Fibroblast of skin of left quadriceps (primary cell): ENCODE data around the gene POLDIP3.

Experiments used
- DNase-seq, 2 experiments: peaks; one replicate each; pipeline ENCODE4 v3.0.0-alpha.2; 2013; ENCODE audit warnings: low read depth in 2 of 2

POLDIP3 gene

GRCh38 chr22:42642806-42643633 lies 28.3 kb upstream of the POLDIP3 start:
- DNase-seq: no peak

GRCh38 chr22:42641801-42642413 lies 27.2 kb upstream of the POLDIP3 start:
- no peak for DNase-seq

GRCh38 chr22:42639541-42640241 lies 25.0 kb upstream of the POLDIP3 start:
- no peak for DNase-seq

- DNase-seq: no peak
Measured at GRCh38 chr22:42637555-42637954, 22.9 kb upstream of the POLDIP3 start.

- DNase-seq: no peak
Measured at GRCh38 chr22:42636506-42636905, 21.8 kb upstream of the POLDIP3 start.

- DNase-seq: peak; percentile 37 to 46
Measured at GRCh38 chr22:42635531-42635930, 20.8 kb upstream of the POLDIP3 start.

GRCh38 chr22:42633013-42633412 lies 18.3 kb upstream of the POLDIP3 start:
- no peak for DNase-seq

GRCh38 chr22:42632096-42632495 lies 17.4 kb upstream of the POLDIP3 start:
- no peak for DNase-seq

- DNase-seq: no peak
Measured at GRCh38 chr22:42630901-42631602, 16.4 kb upstream of the POLDIP3 start.

- DNase-seq: no peak
Measured at GRCh38 chr22:42630211-42630610, 15.5 kb upstream of the POLDIP3 start.

GRCh38 chr22:42627981-42628380 lies 13.3 kb upstream of the POLDIP3 start:
- DNase-seq: no peak

GRCh38 chr22:42626951-42627625 lies 12.4 kb upstream of the POLDIP3 start:
- no peak for DNase-seq

- no peak for DNase-seq
Measured at GRCh38 chr22:42626431-42626830, 11.7 kb upstream of the POLDIP3 start.

GRCh38 chr22:42625416-42625815 lies 10.7 kb upstream of the POLDIP3 start:
- DNase-seq: no peak

GRCh38 chr22:42624551-42625106 lies 9.9 kb upstream of the POLDIP3 start:
- DNase-seq: no peak

GRCh38 chr22:42623756-42624441 lies 9.2 kb upstream of the POLDIP3 start:
- DNase-seq: no peak

GRCh38 chr22:42623301-42623751 lies 8.6 kb upstream of the POLDIP3 start:
- DNase-seq: no peak

GRCh38 chr22:42622061-42622710 lies 7.5 kb upstream of the POLDIP3 start:
- DNase-seq: no peak

GRCh38 chr22:42621505-42622002 lies 6.9 kb upstream of the POLDIP3 start:
- peak; percentile 31 to 34 for DNase-seq

GRCh38 chr22:42620084-42620483 lies 5.4 kb upstream of the POLDIP3 start:
- no peak for DNase-seq
